GM19397 (cell line): Measurements from ENCODE around the gene MARK3.
A peak's percentile ranks its signal among the peaks of the same experiment; 100 is the strongest.
"Not testable (repeated sequence)": the region's sequence is repeated elsewhere in the genome, so short reads cannot be mapped to it uniquely, and the experiment has no call there.

Experiments used
- ATAC-seq: cut with Tn5 transposase; IDR thresholded peaks from one replicate; pipeline ENCODE4 v1.9.1; 2021; ENCODE audit warnings: mild to moderate bottlenecking, moderate library complexity; ENCODE audit not compliant: unreplicated experiment

Gene MARK3

GRCh38 chr14:103524002-103524935, 139.1 kb downstream of the MARK3 start:
- ATAC-seq: no peak

DNA sequence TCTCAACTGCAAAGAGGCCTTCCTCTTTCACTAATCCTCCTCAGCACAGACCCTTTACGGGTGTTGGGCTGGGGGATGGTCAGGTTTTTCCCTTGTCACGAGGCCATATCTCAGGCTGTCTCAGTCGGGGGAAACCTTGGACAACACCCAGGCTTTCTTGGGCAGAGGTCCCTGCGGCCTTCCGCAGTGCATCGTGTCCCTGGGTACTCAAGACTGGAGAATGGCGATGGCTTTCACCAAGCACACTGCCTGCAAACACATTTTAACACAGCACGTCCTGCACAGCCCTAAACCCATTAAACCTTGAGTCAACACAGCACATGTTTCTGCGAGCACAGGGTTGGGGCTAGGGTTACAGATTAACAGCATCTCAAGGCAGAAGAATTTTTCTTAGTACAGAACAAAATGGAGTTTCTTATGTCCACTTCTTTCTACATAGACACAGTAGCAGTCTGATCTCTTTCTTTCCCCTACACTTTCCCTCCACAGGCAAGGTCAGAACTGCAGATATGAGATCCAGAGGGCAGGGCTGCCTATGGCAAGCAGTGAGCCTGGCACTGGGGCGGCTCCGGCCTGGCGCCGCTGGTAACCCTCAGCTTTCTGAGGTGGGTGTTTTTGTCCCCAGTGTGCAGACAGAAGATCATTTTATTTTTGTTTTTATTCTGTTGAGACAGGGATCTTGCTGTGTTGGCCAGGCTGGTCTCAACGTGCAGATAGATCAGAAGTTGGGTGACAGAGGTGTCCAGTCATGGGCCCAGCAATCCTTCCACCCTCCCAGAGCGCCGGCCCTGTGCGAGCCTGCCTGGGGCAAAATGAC, 140.4 kb downstream of the MARK3 start:
- ATAC-seq: not testable (repeated sequence)

DNA sequence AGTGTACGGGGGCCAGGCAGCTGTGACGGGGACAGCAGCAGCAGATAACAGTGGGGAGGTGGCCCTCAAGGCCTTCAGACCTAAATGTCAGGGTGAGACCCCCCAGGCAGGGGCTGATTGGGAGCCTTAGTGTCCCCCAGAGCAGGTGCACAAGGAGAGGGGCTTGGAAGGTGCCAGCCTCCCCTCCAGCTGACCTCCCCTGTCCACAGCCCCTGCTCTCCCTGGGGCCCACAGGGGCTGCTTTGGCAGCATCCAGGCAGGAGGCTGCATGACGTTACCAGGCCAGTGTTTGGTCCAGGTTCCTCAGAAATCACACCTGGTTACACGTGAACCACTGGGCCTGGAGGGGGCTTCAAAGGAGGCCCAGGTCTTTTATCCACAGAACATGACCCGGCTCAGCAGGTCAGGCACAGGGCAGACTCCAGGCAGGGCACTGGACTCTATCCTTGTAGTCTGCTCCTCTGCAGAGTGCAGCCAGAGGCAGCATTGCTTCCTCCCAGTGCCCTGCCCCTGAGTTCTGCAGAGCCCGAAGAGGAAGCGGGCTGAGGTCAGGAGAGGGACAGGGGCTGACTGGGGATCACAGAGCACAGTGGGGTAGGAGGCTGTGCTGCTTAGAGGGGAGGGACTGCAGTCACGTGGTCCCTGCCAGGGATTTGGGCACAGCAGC, 141.2 kb downstream of the MARK3 start:
- no peak for ATAC-seq

GRCh38 chr14:103526914-103527248, 141.7 kb downstream of the MARK3 start:
- ATAC-seq: no peak

DNA sequence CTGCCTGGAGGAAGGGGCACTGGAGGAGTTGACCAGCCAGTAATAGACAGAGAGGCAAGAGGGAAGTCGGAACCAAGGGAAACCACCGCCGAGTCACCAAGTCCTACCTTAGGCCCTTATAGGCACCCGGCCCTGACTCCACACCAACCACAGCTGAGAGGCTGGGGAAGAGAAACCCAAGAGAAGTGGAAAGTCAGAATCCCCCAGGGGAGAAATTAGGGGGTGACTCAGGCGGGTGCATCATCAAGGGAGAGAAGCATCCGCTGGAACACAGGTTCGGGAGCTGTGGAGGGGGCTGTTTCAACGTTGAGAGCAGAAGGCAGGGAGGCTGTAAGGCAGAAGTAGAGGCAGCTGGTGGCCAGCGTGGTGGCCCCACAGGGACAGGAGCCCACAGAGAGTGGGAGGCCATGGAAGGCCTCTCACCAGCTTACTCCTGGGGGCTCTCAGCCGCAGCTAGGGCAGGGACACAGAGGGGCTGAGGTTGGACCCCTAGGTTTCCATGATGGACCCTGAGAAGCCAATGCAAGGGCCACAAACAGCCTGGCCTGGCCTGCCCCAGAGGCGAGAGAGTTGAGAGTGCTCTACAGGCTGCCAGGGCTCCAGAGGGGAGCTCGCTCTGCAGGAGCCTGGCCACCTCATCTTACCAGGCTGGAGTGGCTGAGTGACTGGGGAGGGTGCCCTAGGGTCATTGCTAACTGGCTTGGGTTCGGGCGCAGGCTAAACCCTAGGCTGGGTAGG, 142.4 kb downstream of the MARK3 start:
- peak; percentile 57 for ATAC-seq

GRCh38 chr14:103528146-103528586, 143.0 kb downstream of the MARK3 start:
- no peak for ATAC-seq

DNA sequence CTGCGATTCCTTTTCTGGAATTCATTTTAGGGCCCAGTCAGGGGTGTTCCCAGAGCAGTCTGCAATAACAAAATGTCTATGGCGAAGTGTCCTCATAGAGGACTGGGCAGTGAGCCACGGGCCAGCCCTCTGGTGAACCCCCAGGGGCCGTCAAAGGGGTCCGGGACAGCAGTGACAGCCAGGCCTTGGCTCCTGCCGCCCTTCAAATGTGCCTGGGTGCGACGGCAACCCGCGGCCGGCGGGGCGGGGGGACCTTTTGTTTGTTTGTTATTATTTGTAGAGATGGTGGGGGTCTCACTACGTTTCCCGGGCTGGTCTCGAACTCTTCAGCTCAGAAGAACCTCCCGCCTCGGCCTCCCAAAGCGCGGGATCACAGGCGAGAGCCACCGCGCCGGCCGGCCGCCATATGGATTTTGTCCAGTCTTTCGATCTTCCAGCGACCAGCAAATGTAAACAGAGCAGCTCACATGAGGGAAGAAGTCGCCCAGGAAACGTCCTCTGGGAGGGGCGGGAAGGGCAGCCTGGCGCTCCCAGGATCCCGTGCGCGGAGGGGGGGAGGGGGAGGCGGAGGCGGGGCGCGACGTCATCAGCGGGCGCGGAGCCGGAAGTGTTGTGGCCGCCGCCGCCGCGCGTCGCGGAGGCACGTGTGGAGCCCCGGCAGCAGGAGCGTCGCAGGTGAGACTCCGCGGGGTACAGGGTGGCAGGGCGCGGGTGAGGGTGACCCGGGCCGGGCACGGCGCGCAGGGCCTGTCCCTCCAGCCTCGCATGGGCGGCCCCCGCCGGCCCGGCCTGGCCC, 143.6 kb downstream of the MARK3 start, which contains the start of gene TRMT61A:
TRMT61A (plus strand) TSS at position 610 of the 796 bp plus-strand sequence. CDS start 783 bp downstream, outside the sequence.
- ATAC-seq: no peak

GRCh38 chr14:103529383-103530365, 144.5 kb downstream of the MARK3 start:
- no peak for ATAC-seq

DNA sequence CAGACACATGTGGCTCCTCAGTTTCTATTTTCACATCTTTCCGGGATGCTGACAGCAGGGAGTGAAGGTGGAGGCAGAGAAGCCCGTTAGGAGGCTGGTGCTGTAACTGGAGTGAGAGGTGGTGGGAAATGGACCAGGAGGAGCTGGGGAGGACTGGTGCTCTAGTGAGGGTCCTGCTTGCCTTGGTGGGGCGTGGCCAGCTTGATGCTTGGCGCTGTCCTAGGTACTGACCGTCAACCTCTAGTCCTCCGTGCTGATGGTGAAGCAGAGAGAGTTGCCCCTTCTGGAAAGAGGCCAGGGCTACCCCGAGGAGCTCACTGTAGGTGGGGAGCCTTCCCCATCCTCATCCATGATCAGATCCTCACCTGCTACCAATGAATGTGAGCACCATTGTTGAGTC, 145.2 kb downstream of the MARK3 start:
- ATAC-seq: no peak

DNA sequence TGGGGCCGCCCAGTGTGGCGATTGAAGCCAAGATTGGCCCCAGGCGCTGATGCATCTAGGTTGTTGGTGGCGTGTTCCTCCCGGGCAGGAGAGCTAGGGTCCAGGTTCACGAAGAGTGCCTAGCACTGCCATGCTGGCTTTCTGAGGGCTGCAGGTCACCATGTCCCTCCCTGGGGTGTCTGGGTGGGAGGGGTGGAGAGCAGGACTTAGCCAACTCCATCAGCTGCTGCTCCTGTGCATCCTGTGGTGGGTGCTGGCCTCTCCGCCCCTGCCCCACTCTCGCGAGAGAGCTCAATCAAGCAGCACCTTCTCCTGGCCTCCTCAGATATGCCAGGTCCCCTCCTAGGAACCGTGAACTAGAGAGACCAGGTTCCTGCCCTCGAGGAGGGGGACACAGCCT, 145.6 kb downstream of the MARK3 start:
- ATAC-seq: no peak

GRCh38 chr14:103531421-103532215, 146.4 kb downstream of the MARK3 start:
- ATAC-seq: no peak

DNA sequence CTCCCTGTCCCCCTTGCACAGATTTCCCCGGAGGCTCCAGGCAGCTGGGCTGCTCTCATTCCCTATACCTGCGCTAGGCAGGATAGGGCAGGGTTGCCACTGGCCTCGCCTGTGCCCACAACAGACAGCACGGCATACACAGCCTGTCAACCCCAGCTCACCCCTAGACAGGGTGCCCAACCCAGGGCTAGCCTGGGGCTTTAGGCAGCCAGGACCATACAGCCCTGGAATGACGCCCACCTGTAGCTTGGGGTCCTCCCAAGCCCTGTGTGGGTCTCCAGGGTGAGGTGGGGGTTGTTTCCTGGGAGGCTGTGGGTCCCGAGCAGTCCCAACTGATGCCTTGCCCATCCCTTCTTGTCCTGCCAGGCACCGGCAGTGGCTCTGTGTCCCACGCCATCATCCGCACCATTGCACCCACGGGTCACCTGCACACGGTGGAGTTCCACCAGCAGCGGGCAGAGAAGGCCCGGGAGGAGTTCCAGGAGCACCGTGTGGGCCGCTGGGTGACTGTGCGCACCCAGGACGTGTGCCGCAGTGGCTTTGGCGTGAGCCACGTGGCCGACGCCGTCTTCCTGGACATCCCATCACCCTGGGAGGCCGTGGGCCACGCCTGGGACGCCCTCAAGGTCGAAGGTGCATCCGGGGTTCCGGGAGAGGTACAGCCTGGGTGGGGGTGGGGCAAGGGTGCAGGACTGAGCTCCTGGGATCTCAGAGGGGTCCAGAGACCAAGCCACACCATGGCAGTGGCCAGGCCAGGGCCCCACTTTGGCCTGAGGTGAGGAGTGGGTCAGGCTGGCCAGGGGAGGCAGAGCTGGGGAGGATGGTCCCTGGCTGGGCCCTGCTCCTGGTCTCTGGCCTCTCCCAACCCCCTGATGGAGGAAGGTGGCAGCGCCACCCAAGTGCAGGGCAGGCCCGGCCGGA, 147.3 kb downstream of the MARK3 start:
- no peak for ATAC-seq

- ATAC-seq: no peak
Observed at GRCh38 chr14:103533137-103533998, 148.2 kb downstream of the MARK3 start.

GRCh38 chr14:103533999-103534575, 148.9 kb downstream of the MARK3 start:
- ATAC-seq: no peak

GRCh38 chr14:103534576-103535061, 149.4 kb downstream of the MARK3 start:
- no peak for ATAC-seq
